Esophagus muscularis mucosa (tissue), 3 donors: ENCODE results near the gene SNAPC3.

Source experiments
- POLR2A ChIP-seq: fragments of 450-650 bp; IDR thresholded peaks from one replicate; pipeline ENCODE4 v1.6.1; 2017; ENCODE audit warnings: antibody characterized with exemption, moderate library complexity, mild to moderate bottlenecking, low read depth
- TF ChIP-seq, protein P1 (sequence below), 3 experiments: fragments of 200-600 bp in 2 of 3; fragments of 450-650 bp in 1 of 3; sonication (generic) in 2 of 3; IDR thresholded peaks; one replicate each; pipeline ENCODE4 v1.5.1; 2017 to 2019; ENCODE audit warnings: antibody characterized with exemption in 3 of 3, mild to moderate bottlenecking in 2 of 3, moderate library complexity in 1 of 3

- TF ChIP-seq, protein P1, sequence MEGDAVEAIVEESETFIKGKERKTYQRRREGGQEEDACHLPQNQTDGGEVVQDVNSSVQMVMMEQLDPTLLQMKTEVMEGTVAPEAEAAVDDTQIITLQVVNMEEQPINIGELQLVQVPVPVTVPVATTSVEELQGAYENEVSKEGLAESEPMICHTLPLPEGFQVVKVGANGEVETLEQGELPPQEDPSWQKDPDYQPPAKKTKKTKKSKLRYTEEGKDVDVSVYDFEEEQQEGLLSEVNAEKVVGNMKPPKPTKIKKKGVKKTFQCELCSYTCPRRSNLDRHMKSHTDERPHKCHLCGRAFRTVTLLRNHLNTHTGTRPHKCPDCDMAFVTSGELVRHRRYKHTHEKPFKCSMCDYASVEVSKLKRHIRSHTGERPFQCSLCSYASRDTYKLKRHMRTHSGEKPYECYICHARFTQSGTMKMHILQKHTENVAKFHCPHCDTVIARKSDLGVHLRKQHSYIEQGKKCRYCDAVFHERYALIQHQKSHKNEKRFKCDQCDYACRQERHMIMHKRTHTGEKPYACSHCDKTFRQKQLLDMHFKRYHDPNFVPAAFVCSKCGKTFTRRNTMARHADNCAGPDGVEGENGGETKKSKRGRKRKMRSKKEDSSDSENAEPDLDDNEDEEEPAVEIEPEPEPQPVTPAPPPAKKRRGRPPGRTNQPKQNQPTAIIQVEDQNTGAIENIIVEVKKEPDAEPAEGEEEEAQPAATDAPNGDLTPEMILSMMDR (IDR thresholded peaks at IDR 0.05): no peak
- no peak for TF ChIP-seq POLR2A
These were observed 21.5 kb downstream of the SNAPC3 start for GRCh38 chr9:15444141-15444540.
